HG03457 (cell line): Measurements from ENCODE around the gene TREX2.
"Not testable (repeated sequence)": the region's sequence is repeated elsewhere in the genome, so short reads cannot be mapped to it uniquely, and the experiment has no call there.

Experiments used
- ATAC-seq: cut with Tn5 transposase; IDR thresholded peaks from one replicate; pipeline ENCODE4 v1.9.1; 2021; ENCODE audit warnings: moderate number of reproducible peaks; ENCODE audit not compliant: unreplicated experiment

TREX2 gene

GRCh38 chrX:153410888-153411254 is 35.0 kb downstream of the TREX2 start:
- no peak for ATAC-seq

GRCh38 chrX:153410373-153410772 is 35.5 kb downstream of the TREX2 start:
- no peak for ATAC-seq

- ATAC-seq = no peak
Observed at GRCh38 chrX:153409414-153410101, 36.3 kb downstream of the TREX2 start.

GRCh38 chrX:153408871-153409351 is 36.9 kb downstream of the TREX2 start:
- no peak for ATAC-seq

- no peak for ATAC-seq
Observed at GRCh38 chrX:153408221-153408721, 37.6 kb downstream of the TREX2 start.

- no peak for ATAC-seq
Observed at GRCh38 chrX:153407736-153408135, 38.1 kb downstream of the TREX2 start.

- no peak for ATAC-seq
Observed at GRCh38 chrX:153406903-153407302, 39.0 kb downstream of the TREX2 start.

GRCh38 chrX:153406011-153406410 is 39.8 kb downstream of the TREX2 start:
- no peak for ATAC-seq

- ATAC-seq = no peak
Observed at GRCh38 chrX:153405426-153405825, 40.4 kb downstream of the TREX2 start.

GRCh38 chrX:153404333-153404732 is 41.5 kb downstream of the TREX2 start:
- ATAC-seq = not testable (repeated sequence)

GRCh38 chrX:153401133-153401764 is 44.6 kb downstream of the TREX2 start, which contains the start of gene PNMA6E:
PNMA6E (minus strand) TSS chrX:153401350; CDS start chrX:153398849, 2,501 bp downstream.
- ATAC-seq = no peak

- no peak for ATAC-seq
Observed at GRCh38 chrX:153400146-153401132, 45.4 kb downstream of the TREX2 start.

- ATAC-seq = no peak
Observed at GRCh38 chrX:153398275-153398960, 47.4 kb downstream of the TREX2 start.

GRCh38 chrX:153397256-153397960 is 48.4 kb downstream of the TREX2 start:
- ATAC-seq = no peak

- no peak for ATAC-seq
Observed at GRCh38 chrX:153396320-153397195, 49.3 kb downstream of the TREX2 start.

GRCh38 chrX:153395613-153396319 is 50.1 kb downstream of the TREX2 start:
- ATAC-seq = no peak

- ATAC-seq = no peak
Observed at GRCh38 chrX:153394612-153395011, 51.2 kb downstream of the TREX2 start.
